Body of pancreas (tissue), 4 donors: ENCODE results near the gene VSIG2. TPM values are rescaled to one million over a fixed set of nuclear protein-coding genes. Genes with fewer than 3 reads are reported as not detected.
A peak's percentile ranks its signal among the peaks of the same experiment; 100 is the strongest.

Experiments used
- ATAC-seq: fragments of 150-250 bp; one replicate; pipeline ENCODE4 v1.9.1; 2016
- DNase-seq, 4 donors: peaks; one replicate each; pipeline ENCODE4 v3.0.0-alpha.2; 2019
- H3K27ac ChIP-seq, 4 donors: fragments of 200-600 bp; sonication (generic); 1 replicate in 3 of 4; 2 replicates in 1 of 4; pipeline versions ENCODE4 v1.5.1 to v1.6.1; 2016 to 2019; ENCODE audit warnings: mild to moderate bottlenecking in 1 of 4, mixed read lengths in 1 of 4, moderate library complexity in 1 of 4
- H3K27me3 ChIP-seq, 2 donors: fragments of 200-600 bp; sonication (generic); one replicate each; pipeline ENCODE4 v1.6.0; 2016; ENCODE audit warnings: mild to moderate bottlenecking in 1 of 2
- H3K36me3 ChIP-seq, 2 donors: fragments of 200-600 bp; sonication (generic); replicated peaks in 1 of 2; 2 replicates each; pipeline ENCODE4 v1.5.1; 2016; ENCODE audit warnings: low read depth in 2 of 2; ENCODE audit not compliant: insufficient read depth in 1 of 2
- H3K4me1 ChIP-seq: fragments of 200-600 bp; sonication (generic); one replicate; pipeline ENCODE4 v1.6.0; 2016
- H3K4me3 ChIP-seq, 2 donors: fragments of 200-600 bp; sonication (generic); 1 replicate in 1 of 2; 2 replicates in 1 of 2; pipeline ENCODE4 v1.5.1; 2016 to 2019
- H3K9me3 ChIP-seq, 3 donors: fragments of 200-600 bp; sonication (generic); 1 replicate in 2 of 3; 2 replicates in 1 of 3; pipeline ENCODE4 v1.5.1; 2016
- POLR2A ChIP-seq, 3 donors: fragments of 450-650 bp; IDR thresholded peaks; one replicate each; pipeline ENCODE4 v1.6.1; 2016; ENCODE audit warnings: antibody characterized with exemption in 3 of 3, mild to moderate bottlenecking in 2 of 3
- WGBS, 2 donors: methylation state at CpG; one replicate each; pipeline ENCODE4 v1.1.5; 2017; 5-methylcytosine and 5-hydroxymethylcytosine counted together
- intact Hi-C: fragments of 100-400 bp; cut with DNase I; formaldehyde crosslinking; loops from one replicate; pipeline ENCODE4 v1.15.1; 2023
- total RNA-seq, 2 donors: library from RNA; depleted of rRNA; stranded (reverse); fragments of >200 nt; gene quantifications; one replicate each; pipeline ENCODE4 v1.1.0, GENCODE V29; 2016
- TF ChIP-seq, protein P1 (sequence below), 7 experiments: fragments of 450-650 bp in 4 of 7; fragments of 200-600 bp in 3 of 7; sonication (generic) in 3 of 7; IDR thresholded peaks; one replicate each; pipeline ENCODE4 v1.5.1; 2016 to 2019; ENCODE audit warnings: antibody characterized with exemption in 7 of 7

Gene VSIG2
- total RNA-seq, 2 donors from 2014 or later = 7.0 TPM; not detected in 1

DNA sequence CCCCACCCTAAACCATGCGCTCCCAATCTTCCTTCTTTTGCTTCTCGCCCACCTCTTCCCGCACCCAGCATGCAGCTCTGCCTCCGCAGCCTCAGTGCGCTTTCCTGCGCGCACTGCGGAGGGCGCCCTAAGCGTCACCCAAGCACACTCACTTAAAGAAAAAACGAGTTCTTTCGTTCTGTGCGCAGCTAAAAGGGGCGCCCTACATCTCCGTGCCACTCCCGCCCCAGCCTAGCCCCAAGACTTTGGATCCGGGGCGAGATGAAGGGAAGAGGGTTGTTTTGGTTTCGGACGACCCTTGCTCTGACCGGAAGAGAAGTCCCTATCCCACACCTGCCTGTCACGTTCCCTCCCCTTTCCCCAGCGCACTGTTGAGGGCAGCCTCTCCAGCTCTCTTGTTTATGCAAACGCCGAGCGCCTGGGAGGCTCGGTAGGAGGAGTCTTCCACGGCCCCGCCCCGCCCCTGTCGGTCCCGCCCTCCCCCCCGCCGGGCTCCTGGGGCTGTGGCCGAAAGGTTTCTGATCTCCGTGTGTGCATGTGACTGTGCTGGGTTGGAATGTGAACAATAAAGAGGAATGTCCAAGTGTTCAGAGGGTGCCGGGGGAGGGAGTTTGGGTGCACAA, 5.3 kb downstream of the VSIG2 start:
- H3K9me3 ChIP-seq = no peaks in the 10 kb centered on the region
- no peaks in the 10 kb centered on the region for H3K36me3 ChIP-seq
- peak overlapping the region; percentile 55 to 79 (median 74) for H3K27ac ChIP-seq
- WGBS, 2 donors = 4 to 15% methylated on average over 25 to 37 of the region's 37 CpGs
- peak; percentile 86 to 88 (median 87) for DNase-seq
- ATAC-seq = peak; percentile 93
- H3K4me3 ChIP-seq = peak overlapping the region; percentile 33 to 36
- TF ChIP-seq POLR2A (IDR thresholded peaks at IDR 0.05) = peak; percentile 46 to 80 (median 80)
- TF ChIP-seq, protein P1, sequence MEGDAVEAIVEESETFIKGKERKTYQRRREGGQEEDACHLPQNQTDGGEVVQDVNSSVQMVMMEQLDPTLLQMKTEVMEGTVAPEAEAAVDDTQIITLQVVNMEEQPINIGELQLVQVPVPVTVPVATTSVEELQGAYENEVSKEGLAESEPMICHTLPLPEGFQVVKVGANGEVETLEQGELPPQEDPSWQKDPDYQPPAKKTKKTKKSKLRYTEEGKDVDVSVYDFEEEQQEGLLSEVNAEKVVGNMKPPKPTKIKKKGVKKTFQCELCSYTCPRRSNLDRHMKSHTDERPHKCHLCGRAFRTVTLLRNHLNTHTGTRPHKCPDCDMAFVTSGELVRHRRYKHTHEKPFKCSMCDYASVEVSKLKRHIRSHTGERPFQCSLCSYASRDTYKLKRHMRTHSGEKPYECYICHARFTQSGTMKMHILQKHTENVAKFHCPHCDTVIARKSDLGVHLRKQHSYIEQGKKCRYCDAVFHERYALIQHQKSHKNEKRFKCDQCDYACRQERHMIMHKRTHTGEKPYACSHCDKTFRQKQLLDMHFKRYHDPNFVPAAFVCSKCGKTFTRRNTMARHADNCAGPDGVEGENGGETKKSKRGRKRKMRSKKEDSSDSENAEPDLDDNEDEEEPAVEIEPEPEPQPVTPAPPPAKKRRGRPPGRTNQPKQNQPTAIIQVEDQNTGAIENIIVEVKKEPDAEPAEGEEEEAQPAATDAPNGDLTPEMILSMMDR (IDR thresholded peaks at IDR 0.05) = peak in 6 of 7 experiments; percentile 14 to 66 (median 44)
- intact Hi-C loops = no loop called here
- peaks cover 30% of the 10 kb centered on the region for H3K4me1 ChIP-seq
- peaks cover 0 to 11% of the 10 kb centered on the region in 2 donors for H3K27me3 ChIP-seq

DNA sequence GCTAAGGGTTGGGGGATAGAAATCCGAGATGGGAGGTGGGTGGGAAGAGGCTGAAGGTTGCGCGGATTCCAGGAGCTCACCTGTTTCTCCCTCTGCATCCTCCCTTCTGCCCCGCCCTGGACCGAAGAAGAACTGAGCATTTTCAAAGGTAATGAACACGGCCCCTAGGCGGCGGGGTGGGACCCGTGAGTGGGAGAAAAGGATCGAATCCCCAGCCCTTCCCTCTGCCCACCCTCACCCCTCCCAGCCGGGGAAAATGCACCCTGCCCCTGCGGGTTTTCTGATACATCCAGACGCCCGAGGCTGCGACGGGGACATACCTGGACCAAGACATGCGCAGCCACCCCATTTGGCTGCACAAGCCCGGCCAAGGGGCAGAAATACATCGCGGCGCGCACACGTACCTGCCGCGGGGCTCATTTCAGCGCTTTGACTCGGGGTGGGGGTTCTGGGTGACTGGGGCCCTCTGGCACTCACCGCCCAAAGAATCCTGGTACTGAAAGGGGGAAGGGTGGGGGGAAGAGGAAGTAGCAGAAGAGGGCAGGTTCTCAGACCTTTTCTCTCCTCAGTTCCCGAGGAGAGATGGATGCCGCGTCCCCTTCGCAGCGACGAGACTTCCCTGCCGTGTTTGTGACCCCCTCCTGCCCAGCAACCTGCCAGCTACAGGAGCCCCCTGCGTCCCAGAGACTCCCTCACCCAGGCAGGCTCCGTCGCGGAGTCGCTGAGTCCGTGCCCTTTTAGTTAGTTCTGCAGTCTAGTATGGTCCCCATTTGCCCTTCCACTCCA, 6.0 kb downstream of the VSIG2 start:
- peaks cover 0 to 11% of the 10 kb centered on the region in 2 donors for H3K27me3 ChIP-seq
- DNase-seq (peak in 2 of 4 donors; percentile 23 to 44), ATAC-seq (peak; percentile 13)
- H3K9me3 ChIP-seq = no peaks in the 10 kb centered on the region
- TF ChIP-seq, protein P1 (IDR thresholded peaks at IDR 0.05) = peak in 4 of 7 experiments; percentile 32 to 38 (median 36)
- TF ChIP-seq POLR2A (IDR thresholded peaks at IDR 0.05) = no peak
- H3K36me3 ChIP-seq = no peaks in the 10 kb centered on the region
- peak overlapping the region; percentile 55 to 79 (median 74) for H3K27ac ChIP-seq
- 5 to 6% methylated on average over 37 to 40 of the region's 41 CpGs for WGBS, 2 donors
- intact Hi-C loops = no loop called here
- H3K4me3 ChIP-seq = peak overlapping the region; percentile 33 to 36
- peaks cover 30% of the 10 kb centered on the region for H3K4me1 ChIP-seq

DNA sequence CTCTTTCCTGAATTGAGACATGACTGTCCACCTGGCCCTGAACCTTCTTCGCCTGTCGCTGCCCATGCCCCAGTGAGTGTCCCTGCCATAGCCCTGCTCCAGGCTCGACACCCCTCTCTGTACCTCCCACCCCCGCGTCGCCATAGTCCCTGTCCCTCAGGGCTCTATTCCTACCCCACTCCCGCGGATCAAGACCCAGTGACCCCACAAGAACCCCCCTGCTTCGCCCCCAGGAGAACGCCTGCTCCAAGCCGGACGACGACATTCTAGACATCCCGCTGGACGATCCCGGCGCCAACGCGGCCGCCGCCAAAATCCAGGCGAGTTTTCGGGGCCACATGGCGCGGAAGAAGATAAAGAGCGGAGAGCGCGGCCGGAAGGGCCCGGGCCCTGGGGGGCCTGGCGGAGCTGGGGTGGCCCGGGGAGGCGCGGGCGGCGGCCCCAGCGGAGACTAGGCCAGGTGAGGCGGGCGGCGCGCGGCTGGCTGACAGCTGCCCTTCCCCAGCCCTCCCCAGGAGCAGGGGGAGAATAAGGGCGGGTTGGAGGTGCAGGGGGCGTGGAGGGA, 6.7 kb downstream of the VSIG2 start:
- no peak overlapping the region for H3K27ac ChIP-seq
- DNase-seq (no peak), ATAC-seq (no peak)
- H3K4me3 ChIP-seq = no peak overlapping the region
- 15 to 22% methylated on average over 40 to 43 of the region's 44 CpGs for WGBS, 2 donors
- peaks cover 35% of the 10 kb centered on the region for H3K4me1 ChIP-seq
- peaks cover 0 to 16% of the 10 kb centered on the region in 2 donors for H3K27me3 ChIP-seq
- H3K36me3 ChIP-seq = no peaks in the 10 kb centered on the region
- intact Hi-C loops = no loop called here
- H3K9me3 ChIP-seq = no peaks in the 10 kb centered on the region
- TF ChIP-seq POLR2A (IDR thresholded peaks at IDR 0.05) = no peak
- TF ChIP-seq, protein P1 (IDR thresholded peaks at IDR 0.05) = no peak

DNA sequence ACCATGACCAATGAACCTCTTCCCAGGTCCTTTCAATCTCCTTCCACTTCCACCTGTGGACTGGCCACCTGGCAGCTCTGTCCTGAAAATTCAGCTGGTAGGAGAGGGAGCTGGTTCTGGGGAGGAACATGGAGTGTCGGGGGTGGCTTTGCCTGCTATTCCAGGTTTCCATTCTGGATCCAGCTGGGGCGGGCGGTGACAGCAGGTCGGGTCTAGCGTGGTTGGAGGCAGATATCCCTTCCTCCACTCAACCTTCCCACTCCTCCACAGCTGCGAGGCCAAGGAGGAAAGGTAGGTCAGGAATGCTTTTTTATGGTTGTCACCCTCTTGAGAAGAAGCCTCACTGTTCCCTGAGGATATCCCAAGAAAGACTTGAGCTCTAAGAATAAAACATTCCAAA, 9.0 kb downstream of the VSIG2 start:
- DNase-seq (no peak), ATAC-seq (no peak)
- Histone ChIP-seq H3K9me3 (no peaks in the 10 kb centered on the region), H3K4me3 (no peak overlapping the region), H3K4me1 (peaks cover 43% of the 10 kb centered on the region), H3K27ac (no peak overlapping the region), H3K36me3 (no peaks in the 10 kb centered on the region), H3K27me3 (peaks cover 0 to 19% of the 10 kb centered on the region in 2 donors)
- TF ChIP-seq, protein P1 (IDR thresholded peaks at IDR 0.05) = no peak
- TF ChIP-seq POLR2A (IDR thresholded peaks at IDR 0.05) = no peak
- WGBS, 2 donors = 65 to 70% methylated on average over 6 of the region's 6 CpGs
- intact Hi-C loops = no loop called here
